HG03097 (cell line): ENCODE measurements around the gene KAT6B.
"Not testable (repeated sequence)": the region's sequence is repeated elsewhere in the genome, so short reads cannot be mapped to it uniquely, and the experiment has no call there.

ENCODE experiments used
- ATAC-seq: cut with Tn5 transposase; IDR thresholded peaks from one replicate; pipeline ENCODE4 v1.9.1; 2021; ENCODE audit not compliant: unreplicated experiment, low FRiP score

The KAT6B gene

DNA sequence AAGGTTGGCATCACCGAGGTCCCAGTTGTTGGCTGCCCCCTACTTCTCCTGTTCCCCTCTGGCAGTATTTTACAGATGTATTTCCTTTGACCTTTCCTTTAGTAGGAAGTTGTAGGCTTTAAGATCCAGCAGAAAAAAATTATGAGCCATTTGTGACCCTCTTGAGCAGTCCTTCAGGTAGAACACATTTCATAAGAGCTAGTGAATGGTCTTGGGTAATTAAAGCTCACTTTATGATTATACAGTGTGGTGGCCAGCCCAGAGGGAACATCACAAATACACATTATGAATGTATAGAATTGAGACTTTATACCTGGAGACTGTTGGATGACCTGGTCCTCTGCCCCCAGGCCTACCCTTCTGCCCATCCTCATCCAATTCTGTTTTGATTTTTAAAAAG lies 57.0 kb downstream of the KAT6B start:
- ATAC-seq = no peak

- ATAC-seq = no peak
Measured at GRCh38 chr10:74887614-74888284, 61.3 kb downstream of the KAT6B start.

GRCh38 chr10:74888962-74889661 lies 62.7 kb downstream of the KAT6B start:
- no peak for ATAC-seq

- ATAC-seq = no peak
Measured at GRCh38 chr10:74889662-74889998, 63.2 kb downstream of the KAT6B start.

- no peak for ATAC-seq
Measured at GRCh38 chr10:74890460-74890859, 64.1 kb downstream of the KAT6B start.

- no peak for ATAC-seq
Measured at GRCh38 chr10:74891053-74891452, 64.7 kb downstream of the KAT6B start.

DNA sequence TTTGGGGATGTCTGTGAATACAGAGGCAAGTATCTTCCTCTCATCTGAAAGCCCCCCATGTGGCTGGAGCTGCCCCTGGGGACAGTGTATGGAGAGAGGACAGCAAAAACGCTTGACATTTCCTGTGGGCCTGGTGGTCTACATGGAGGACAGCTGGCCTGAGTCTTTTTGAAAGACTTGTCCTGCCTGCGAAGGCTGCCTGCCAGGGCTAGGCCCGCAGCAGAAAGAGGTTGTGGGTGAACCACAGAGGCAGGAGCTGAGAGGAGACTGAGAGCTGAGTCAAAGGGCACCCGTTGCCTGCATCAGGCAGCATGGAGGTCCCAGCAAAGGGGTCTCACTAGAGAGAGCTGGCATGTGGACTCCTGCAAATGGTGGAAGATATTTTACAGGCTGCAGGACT lies 66.4 kb downstream of the KAT6B start:
- ATAC-seq = no peak

GRCh38 chr10:74893329-74893728 lies 66.9 kb downstream of the KAT6B start:
- not testable (repeated sequence) for ATAC-seq

DNA sequence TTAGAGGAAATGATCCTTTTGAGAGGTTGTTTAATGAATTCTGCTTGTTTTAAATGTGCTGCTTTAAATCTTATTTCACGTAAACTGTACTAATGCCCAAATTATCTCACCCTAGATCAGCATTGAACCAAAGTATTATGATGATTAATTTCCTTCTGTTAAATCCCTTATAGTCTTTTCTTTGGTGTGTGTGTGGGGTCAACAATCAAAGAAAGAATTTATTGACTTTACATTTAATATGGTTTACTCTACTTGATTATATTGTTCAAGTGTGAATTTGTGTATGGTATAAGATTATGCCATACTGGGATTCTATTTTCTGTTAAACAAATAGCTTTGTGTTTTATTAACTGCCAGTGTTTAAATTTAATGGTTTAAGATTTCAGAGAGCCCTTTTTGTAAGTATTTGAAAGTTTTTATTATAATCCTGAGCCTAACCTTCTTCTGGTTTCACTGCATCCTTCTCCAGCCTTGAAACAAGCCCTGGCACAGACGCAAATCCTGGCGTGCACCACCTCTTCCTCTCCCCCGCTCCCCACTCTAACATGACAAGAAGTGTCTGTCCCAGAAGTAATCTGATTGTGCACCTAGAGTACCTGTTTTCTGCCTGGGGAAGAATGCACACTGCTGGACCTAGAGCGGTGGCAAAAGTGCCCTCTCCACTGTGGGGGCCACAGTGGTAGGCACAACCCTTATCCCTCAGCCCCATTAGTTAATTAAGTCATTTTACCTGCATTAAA lies 70.6 kb downstream of the KAT6B start:
- no peak for ATAC-seq

DNA sequence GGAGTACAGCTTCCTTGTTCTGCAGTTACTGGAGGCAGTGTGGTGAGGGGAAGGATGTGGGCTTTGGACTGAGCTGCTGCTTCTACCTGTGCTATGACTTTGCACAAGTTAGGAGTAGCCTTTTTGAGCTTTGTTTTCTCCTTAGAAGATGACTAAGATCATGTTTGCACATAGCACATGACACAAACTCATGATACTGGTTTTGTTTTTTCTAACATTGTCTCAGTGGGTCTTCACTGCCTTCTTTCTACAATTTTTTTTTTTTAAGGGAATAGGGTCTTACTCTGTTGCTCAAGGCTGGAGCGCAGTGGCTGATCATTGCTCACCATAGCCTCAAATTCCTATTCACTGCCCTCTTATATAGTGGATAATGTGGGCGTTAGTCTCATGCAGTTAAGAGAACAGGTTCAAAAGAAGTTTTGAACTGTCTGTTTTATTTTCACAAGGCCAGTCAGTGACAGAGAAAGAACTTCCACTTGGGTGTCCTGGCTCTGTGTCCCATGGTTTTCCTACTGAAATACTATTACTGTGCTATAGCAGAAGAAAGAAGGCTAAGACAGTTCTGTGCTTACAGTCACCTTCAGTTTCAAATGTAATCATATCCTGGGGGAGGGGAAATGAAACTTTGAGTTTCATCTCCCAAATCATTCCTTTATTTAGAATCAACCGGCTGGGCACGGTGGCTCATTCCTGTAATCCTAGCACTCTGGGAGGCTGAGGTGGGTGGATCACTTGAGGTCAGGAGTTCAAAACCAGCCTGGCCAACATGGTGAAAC lies 72.0 kb downstream of the KAT6B start:
- peak; percentile 52 for ATAC-seq

DNA sequence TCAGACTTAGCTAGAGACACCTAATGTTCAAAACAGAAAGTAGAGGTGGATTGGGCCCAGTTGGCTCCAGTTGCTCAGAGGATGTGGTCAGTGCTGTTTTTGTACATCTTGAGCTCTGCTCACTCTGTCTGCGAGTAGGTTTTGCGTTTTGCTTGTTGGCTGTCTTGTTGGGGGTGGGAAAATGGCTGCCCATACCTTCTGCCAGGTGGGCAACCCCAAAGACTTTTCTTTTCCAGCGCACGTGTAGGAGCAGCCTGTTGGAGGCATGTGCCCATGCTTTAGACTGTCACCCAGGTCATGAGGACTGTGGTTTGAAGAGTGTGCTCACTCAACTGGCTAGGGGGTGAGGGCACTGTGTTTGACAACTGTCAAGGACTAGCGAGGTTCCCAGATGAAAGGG lies 73.9 kb downstream of the KAT6B start:
- peak; percentile 44 for ATAC-seq

- no peak for ATAC-seq
Measured at GRCh38 chr10:74901301-74901700, 74.9 kb downstream of the KAT6B start.

DNA sequence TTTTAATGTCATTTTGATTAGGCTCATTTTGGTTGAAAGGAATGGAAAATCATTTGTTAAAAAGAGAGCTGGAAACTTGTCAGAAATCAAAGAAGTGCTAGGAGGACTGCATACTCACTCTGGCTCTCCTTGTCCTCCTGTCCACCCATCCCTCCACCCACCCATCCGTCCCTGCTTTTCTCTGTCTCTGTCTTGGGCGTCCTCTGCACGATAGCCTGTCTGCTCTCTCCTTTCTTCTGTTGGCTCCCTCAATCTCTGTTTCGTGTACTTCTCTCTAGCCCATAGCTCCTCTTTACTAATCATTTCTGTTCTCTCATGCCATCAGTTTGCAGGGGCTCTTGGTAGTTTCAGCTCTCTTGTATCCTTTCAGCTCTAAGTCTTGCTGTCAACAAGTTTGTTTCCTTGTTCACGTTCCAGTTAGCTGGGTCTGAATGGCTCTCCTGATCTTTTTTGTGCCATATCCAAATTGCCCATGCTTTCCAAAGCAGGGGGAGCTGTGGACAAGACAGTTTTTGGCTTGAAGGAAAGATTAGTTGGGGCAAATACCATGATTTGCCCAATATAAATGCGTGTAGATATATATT lies 75.6 kb downstream of the KAT6B start:
- ATAC-seq = no peak

DNA sequence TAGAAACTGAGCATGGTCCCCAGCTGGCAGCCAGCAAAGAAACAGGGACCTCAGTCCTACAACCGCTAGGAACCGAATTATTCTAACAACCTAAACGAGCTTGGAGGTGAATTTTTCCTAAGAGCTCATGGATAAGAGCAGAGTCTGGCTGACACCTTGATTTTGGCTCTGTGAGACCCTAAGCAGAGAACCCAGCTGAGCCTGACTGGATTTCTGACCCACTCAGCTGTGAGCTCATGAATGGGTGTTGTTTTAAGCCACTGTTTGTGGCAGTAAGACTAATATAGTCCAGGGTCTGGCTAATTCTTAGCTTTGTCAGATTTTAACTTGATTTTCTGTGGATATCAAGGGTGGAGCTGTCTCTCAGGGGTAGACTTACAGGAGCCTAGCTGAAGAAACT lies 77.1 kb downstream of the KAT6B start:
- no peak for ATAC-seq

- no peak for ATAC-seq
Measured at GRCh38 chr10:74906611-74907198, 80.3 kb downstream of the KAT6B start.

DNA sequence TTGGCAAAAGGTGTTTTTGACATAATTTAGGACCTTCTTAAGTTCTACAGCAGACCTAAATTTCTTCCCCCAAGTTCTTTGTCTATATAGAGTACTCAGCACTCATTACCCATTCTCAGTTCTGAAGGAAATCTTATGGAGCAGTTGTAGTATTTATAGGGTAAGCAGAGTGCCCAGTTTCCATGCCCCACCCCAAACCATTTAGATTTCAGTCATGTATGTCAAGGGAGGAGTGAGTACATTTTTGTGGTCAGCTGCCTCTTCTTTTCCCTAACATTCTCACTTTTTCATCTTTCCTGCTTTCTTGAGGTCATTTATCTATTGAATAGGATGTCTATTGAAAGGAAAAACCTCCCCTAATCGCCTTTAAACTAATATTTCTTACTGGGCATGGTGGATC lies 83.3 kb downstream of the KAT6B start:
- no peak for ATAC-seq

DNA sequence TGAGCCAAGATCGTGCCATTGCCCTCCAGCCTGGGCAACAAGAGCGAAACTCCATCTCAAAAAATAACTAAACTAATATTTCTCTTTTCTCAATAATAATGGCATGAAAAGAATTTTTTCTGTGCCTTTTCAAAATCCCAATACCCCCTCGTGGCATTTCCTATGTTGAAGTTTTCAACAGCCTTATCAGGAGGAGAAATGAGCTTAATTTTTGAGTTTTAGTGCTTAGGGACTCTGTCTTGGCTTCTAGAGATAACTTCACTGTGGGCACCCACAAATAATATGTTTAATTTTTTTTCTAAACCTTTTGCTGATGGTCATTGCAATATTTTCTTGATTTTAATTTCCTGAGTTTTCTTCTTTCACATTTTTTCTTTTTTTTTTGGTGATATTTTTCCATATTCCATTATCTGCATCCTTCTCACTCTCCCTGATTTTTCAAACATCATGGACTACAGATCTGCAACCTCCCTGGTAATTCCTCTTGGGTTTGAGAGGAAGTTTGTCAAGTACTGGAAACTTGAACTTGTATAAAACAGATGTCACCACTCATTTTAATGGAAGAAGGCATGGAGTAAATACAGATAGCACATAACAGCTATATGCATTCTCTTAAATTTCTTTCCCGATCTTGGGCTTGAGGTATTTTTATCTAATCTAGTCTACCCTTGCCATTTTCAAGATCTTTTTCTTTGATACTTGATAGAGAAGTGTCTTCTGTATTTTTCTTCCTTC lies 84.0 kb downstream of the KAT6B start:
- ATAC-seq = no peak

DNA sequence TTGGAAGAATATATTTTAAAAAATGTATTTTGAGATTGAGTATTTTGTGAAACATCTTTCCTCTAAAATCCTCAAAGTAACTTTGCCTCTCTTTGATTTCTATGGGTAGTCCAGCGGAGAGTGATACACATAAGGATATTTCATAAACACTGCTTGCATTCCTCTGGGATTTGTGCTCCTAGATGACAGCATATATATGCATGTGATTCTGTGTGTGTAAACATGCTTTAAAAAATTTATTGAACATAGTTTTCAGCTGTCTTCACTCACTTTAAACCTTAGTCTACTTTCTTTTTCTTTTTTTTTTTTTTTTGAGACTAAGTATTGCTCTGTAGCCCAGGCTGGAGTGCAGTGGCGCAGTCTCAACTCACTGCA lies 84.6 kb downstream of the KAT6B start:
- ATAC-seq = no peak

DNA sequence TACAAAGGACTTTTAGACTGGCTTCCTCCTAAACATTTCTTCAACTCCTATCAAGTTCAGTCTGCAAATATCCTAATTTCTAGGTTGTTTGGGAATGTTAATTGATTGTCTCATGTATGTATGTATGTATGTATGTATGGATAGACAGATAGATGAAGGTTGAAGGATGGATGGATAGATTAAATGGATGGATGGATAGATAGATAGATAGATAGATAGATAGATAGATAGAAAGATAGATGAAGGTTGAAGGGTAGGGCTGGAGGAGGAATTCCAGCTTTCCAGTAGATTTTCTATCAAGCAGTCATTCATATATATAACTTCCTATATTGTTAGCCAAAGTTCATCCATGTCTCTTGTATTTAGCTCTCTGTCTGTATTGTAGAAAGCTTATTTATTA lies 85.8 kb downstream of the KAT6B start:
- ATAC-seq = no peak

- ATAC-seq = no peak
Measured at GRCh38 chr10:74912682-74913081, 86.3 kb downstream of the KAT6B start.
